HCT116 (cell line): ENCODE results near the gene CUEDC2. TPM values are rescaled to one million over a fixed set of nuclear protein-coding genes. Genes with fewer than 3 reads are reported as not detected.

Experiments used
- ATAC-seq: fragments of 200-7000 bp; cut with Tn5 transposase; 2 replicates; pipeline ENCODE4 v1.9.1; 2020; ENCODE audit warnings: mild to moderate bottlenecking, moderate library complexity
- BruUV-seq: library from RNA; stranded (reverse); fragments of 400-500 nt; replicated peaks from 2 replicates; lab custom pipeline; 2021; lab: Mats Ljungman, UMichigan
- CTCF ChIA-PET: fragments of 300-600 bp; sonication (Branson Sonifier 250); formaldehyde crosslinking; loops from one replicate; lab custom pipeline; 2021; ENCODE audit warnings: antibody characterized with exemption; lab: Charles Lee
- POLR2A ChIA-PET: fragments of 300-600, 350-600 bp; sonication (Branson Sonifier 250); formaldehyde crosslinking; loops from one replicate; lab custom pipeline; 2021; ENCODE audit warnings: antibody characterized with exemption; lab: Charles Lee
- RAD21 ChIA-PET, 2 experiments: fragments of 300-600 bp; sonication (Branson Sonifier 250); formaldehyde crosslinking; loops; one replicate each; lab custom pipeline; 2023; ENCODE audit warnings: low total read pairs in 2 of 2; ENCODE audit not compliant: uncharacterized antibody in 2 of 2, unreplicated experiment in 2 of 2, low non-redundant PET in 1 of 2; lab: Charles Lee
- DNase-seq: peaks from one replicate; pipeline ENCODE4 v3.0.0-alpha.2; 2010; ENCODE audit warnings: low read depth, low spot score
- H2AFZ ChIP-seq: fragments of 200-600 bp; shearing (Covaris generic), sonication (generic); 2 replicates; pipeline ENCODE4 v1.6.1; 2017; ENCODE audit warnings: low read depth, mixed run types, mixed read lengths, antibody characterized with exemption, low read length; ENCODE audit not compliant: poor library complexity, severe bottlenecking
- H3K27ac ChIP-seq: 2 replicates; pipeline ENCODE4 v1.5.1; 2012; ENCODE audit warnings: low read depth, low read length
- H3K27me3 ChIP-seq: fragments of 200-600 bp; sonication (generic); 2 replicates; pipeline ENCODE4 v1.6.1; 2016; ENCODE audit warnings: mixed run types, low read length, mixed read lengths; ENCODE audit not compliant: insufficient read depth
- H3K36me3 ChIP-seq, 2 experiments: fragments of 200-500 bp in 1 of 2; fragments of 200-600 bp in 1 of 2; sonication (Bioruptor generic) in 1 of 2; sonication (generic) in 1 of 2; 2 replicates each; pipeline versions ENCODE4 v1.5.1 to v1.6.1; 2014 to 2016; ENCODE audit warnings: low read length in 2 of 2, inconsistent platforms in 1 of 2, mixed read lengths in 1 of 2, mixed run types in 1 of 2; ENCODE audit not compliant: insufficient read depth in 2 of 2, control insufficient read depth in 1 of 2
- H3K4me1 ChIP-seq, 2 experiments: fragments of 200-600 bp in 1 of 2; sonication (generic) in 1 of 2; 2 replicates each; pipeline versions ENCODE4 v1.5.1 to v1.6.1; 2012 to 2017; ENCODE audit warnings: low read length in 2 of 2, inconsistent platforms in 1 of 2, mild to moderate bottlenecking in 1 of 2, mixed read lengths in 1 of 2, mixed run types in 1 of 2, moderate library complexity in 1 of 2; ENCODE audit not compliant: insufficient read depth in 2 of 2, control insufficient read depth in 1 of 2
- H3K4me2 ChIP-seq: fragments of 200-600 bp; sonication (generic); 2 replicates; pipeline ENCODE4 v1.6.1; 2017; ENCODE audit warnings: mixed run types, low read length, mixed read lengths
- H3K4me3 ChIP-seq, 2 experiments: fragments of 200-600 bp in 1 of 2; sonication (generic) in 1 of 2; replicated peaks in 1 of 2; 2 replicates each; pipeline ENCODE4 v1.5.1; 2011 to 2016; ENCODE audit warnings: low read length in 2 of 2, control low read depth in 1 of 2, low read depth in 1 of 2, mild to moderate bottlenecking in 1 of 2, mixed read lengths in 1 of 2, mixed run types in 1 of 2
- H3K79me2 ChIP-seq: fragments of 200-600 bp; sonication (generic); 2 replicates; pipeline ENCODE4 v1.6.1; 2017; ENCODE audit warnings: mild to moderate bottlenecking, mixed run types, low read length, moderate library complexity, mixed read lengths; ENCODE audit not compliant: insufficient read depth
- H3K9ac ChIP-seq: fragments of 200-600 bp; sonication (generic); 2 replicates; pipeline ENCODE4 v1.6.1; 2016; ENCODE audit warnings: low read length, mixed read lengths
- H3K9me2 ChIP-seq: fragments of 200-600 bp; sonication (generic), shearing (Covaris generic); 2 replicates; pipeline ENCODE4 v1.6.1; 2017; ENCODE audit warnings: mixed run types, mild to moderate bottlenecking, moderate library complexity; ENCODE audit not compliant: insufficient read depth
- H3K9me3 ChIP-seq, 2 experiments: fragments of 200-500 bp in 1 of 2; fragments of 200-600 bp in 1 of 2; sonication (Bioruptor generic) in 1 of 2; sonication (generic) in 1 of 2; 2 replicates each; pipeline ENCODE4 v1.6.1; 2014 to 2017; ENCODE audit warnings: low read length in 2 of 2, mixed read lengths in 2 of 2, inconsistent platforms in 1 of 2, low read depth in 1 of 2, mild to moderate bottlenecking in 1 of 2, mixed run types in 1 of 2, moderate library complexity in 1 of 2; ENCODE audit not compliant: control insufficient read depth in 1 of 2, insufficient read depth in 1 of 2
- H4K20me1 ChIP-seq: fragments of 200-600 bp; sonication (generic), shearing (Covaris generic); 2 replicates; pipeline ENCODE4 v1.6.1; 2017; ENCODE audit warnings: mixed run types, mild to moderate bottlenecking, moderate library complexity; ENCODE audit not compliant: insufficient read depth
- POLR2AphosphoS5 ChIP-seq: IDR thresholded peaks from 2 replicates; pipeline ENCODE4 v1.6.1; 2011; ENCODE audit warnings: mild to moderate bottlenecking, low read depth, low read length, moderate library complexity
- YY1 ChIP-seq: IDR thresholded peaks from 2 replicates; pipeline ENCODE4 v1.6.1; 2011; ENCODE audit warnings: low read length, low read depth, moderate library complexity, mild to moderate bottlenecking; ENCODE audit not compliant: insufficient replicate concordance; ENCODE audit errors: extremely low read depth
- ZNF274 ChIP-seq: fragments of 200-500 bp; sonication (Bioruptor generic); IDR thresholded peaks from 2 replicates; pipeline ENCODE4 v1.6.1; 2014; ENCODE audit warnings: mild to moderate bottlenecking, low read depth, low read length, inconsistent platforms
- intact Hi-C: fragments of 100-400 bp; cut with micrococcal nuclease; formaldehyde crosslinking; loops from 2 replicates; pipeline ENCODE4 v1.10.0; 2022
- total RNA-seq: library from RNA; stranded (reverse); gene quantifications from one replicate; pipeline ENCODE4 v1.2.1, GENCODE V29; 2021; ENCODE audit not compliant: unreplicated experiment
- TF ChIP-seq, protein P1 (sequence below): IDR thresholded peaks from 2 replicates; pipeline ENCODE4 v1.6.1; 2011; ENCODE audit warnings: mild to moderate bottlenecking, low read length, moderate library complexity; ENCODE audit not compliant: insufficient replicate concordance; ENCODE audit errors: extremely low read depth

CUEDC2 gene
- total RNA-seq, 1 experiment from 2014 or later: 96.7 TPM

DNA sequence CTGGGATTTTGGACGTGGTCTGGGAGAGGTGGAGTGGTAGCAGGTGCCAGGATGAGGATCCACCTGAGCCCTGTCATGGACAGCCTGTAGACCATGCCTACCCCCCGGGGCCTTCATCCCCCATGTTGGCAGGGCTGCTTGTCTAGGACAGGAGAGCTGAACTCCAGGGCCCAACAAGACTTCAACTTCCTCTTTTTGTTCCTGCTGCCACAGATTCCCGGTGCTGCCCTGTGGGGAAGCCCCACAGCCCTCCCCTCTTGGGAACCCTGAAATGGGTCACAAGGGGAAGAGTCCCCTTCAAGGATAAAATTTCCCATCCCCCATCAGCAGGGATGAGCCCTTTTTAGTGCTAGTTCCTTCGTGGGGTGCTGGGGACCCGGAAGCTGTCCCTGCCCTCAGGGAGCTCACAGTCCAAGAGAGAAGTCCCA lies 1.3 kb upstream of the CUEDC2 start:
- H3K4me2 ChIP-seq: peak overlapping the region; percentile 94; the same call in 1 of the 2 replicates
- no peak overlapping the region for H2AFZ ChIP-seq
- no peak for ATAC-seq
- no TSS peak for BruUV-seq
- peaks cover 0 to 26% of the 10 kb centered on the region in 2 experiments; a peak in 2 of 4 replicates for H3K4me1 ChIP-seq
- H3K4me3 ChIP-seq: no peak overlapping the region
- ChIA-PET POLR2A (interaction anchor here (6.6 kb wide), 1 partner anchor 17 kb away, joined by 36 read pairs; the partner anchor contains the start of gene C10orf95), RAD21 (interaction anchor here in 1 of 2 experiments (1.1 kb wide), 1 partner anchor 203 kb away, joined by 3 read pairs; no protein-coding TSS in a partner anchor), CTCF (interaction anchor here (1.9 to 4.6 kb wide), 2 partner anchors 12 to 202 kb away, joined by 7 to 41 read pairs; partner anchors contain the start of gene FBXL15)
- no peaks in the 10 kb centered on the region; a peak in 1 of 4 replicates for H3K36me3 ChIP-seq
- no peak overlapping the region for H3K9ac ChIP-seq
- TF ChIP-seq, protein P1, sequence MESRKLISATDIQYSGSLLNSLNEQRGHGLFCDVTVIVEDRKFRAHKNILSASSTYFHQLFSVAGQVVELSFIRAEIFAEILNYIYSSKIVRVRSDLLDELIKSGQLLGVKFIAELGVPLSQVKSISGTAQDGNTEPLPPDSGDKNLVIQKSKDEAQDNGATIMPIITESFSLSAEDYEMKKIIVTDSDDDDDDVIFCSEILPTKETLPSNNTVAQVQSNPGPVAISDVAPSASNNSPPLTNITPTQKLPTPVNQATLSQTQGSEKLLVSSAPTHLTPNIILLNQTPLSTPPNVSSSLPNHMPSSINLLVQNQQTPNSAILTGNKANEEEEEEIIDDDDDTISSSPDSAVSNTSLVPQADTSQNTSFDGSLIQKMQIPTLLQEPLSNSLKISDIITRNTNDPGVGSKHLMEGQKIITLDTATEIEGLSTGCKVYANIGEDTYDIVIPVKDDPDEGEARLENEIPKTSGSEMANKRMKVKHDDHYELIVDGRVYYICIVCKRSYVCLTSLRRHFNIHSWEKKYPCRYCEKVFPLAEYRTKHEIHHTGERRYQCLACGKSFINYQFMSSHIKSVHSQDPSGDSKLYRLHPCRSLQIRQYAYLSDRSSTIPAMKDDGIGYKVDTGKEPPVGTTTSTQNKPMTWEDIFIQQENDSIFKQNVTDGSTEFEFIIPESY: no peak
- peaks cover 7% of the 10 kb centered on the region; the same call in 1 of the 2 replicates for H3K27me3 ChIP-seq
- H3K79me2 ChIP-seq: peaks cover 19% of the 10 kb centered on the region
- intact Hi-C loops: no loop called here
- no peak for DNase-seq
- no peaks in the 10 kb centered on the region for H3K9me2 ChIP-seq
- no peaks in the 10 kb centered on the region for H3K9me3 ChIP-seq
- H3K27ac ChIP-seq: no peak overlapping the region
- no peaks in the 10 kb centered on the region for H4K20me1 ChIP-seq

DNA sequence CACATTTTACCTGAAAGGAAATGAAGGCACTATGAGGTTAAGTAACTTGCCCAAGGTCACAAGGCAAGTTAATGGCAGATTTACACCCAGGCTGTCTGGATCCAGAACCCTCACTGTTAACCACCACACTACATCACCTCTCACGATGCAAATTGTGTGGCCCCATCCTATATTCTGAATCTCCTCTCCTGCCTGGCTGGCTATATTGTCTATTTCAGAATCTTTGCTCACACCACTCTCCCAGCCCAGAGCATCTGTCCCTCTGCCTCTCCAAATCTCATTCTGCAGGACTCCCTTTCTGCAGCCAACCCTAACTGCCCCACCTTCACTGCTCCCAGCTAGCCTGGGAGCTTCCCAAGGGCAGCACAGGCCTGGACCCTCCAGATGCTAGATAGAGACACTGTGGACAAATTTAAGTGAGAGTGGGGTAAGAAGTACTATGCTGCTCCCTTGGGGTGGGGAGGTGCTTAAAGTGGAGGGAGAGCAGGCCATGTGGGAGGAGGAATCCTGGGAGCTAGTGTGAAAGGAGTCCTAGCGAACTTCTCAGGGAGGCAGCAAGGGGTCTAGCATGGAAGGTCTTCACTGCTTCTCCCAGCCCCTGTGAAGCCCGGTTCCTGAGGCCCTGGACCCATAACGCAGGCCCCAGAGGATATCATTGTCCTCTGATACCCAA lies 786 bp downstream of the CUEDC2 start:
- Histone ChIP-seq H3K9me2 (no peaks in the 10 kb centered on the region), H3K79me2 (peaks cover 19% of the 10 kb centered on the region), H3K36me3 (no peaks in the 10 kb centered on the region; a peak in 1 of 4 replicates), H3K27ac (peak overlapping the region; percentile 84), H3K27me3 (peaks cover 7% of the 10 kb centered on the region; the same call in 1 of the 2 replicates)
- POLR2A ChIA-PET: interaction anchor here (1.4 to 6.6 kb wide), 5 partner anchors 9 to 73 kb away, joined by 5 to 47 read pairs (median 8); partner anchors contain the start of genes C10orf95, FBXL15 and SUFU
- BruUV-seq: no TSS peak
- no peak for DNase-seq
- TF ChIP-seq POLR2AphosphoS5: peak; percentile 10; the same call in 1 of the 2 replicates
- TF ChIP-seq ZNF274: no peak
- TF ChIP-seq YY1: peak; percentile 63
- TF ChIP-seq, all 23 proteins: peak for 2
- peak overlapping the region; percentile 94 for H3K4me2 ChIP-seq
- no peak overlapping the region for H2AFZ ChIP-seq
- no peaks in the 10 kb centered on the region for H4K20me1 ChIP-seq
- peak overlapping the region; percentile 94 for H3K9ac ChIP-seq
- peak; percentile 55 for ATAC-seq
- peak overlapping the region; percentile 90 to 91 for H3K4me3 ChIP-seq
- RAD21 ChIA-PET: interaction anchor here (1.1 to 1.7 kb wide), 4 partner anchors 9 to 47 kb away, joined by 3 to 6 read pairs (median 5); no protein-coding TSS in a partner anchor
- H3K9me3 ChIP-seq: no peaks in the 10 kb centered on the region
- CTCF ChIA-PET: interaction anchor here (1.1 to 4.6 kb wide), 4 partner anchors 10 to 262 kb away, joined by 3 to 41 read pairs (median 6); partner anchors contain the start of genes ACTR1A, FBXL15 and SUFU
- intact Hi-C loops: loop anchor here (1.0 kb wide), 1 partner anchor 18 kb away; no protein-coding TSS in a partner anchor
- peaks cover 0 to 33% of the 10 kb centered on the region in 2 experiments; a peak in 2 of 4 replicates for H3K4me1 ChIP-seq
